ENCODE measurements around the gene AOPEP.

DNA sequence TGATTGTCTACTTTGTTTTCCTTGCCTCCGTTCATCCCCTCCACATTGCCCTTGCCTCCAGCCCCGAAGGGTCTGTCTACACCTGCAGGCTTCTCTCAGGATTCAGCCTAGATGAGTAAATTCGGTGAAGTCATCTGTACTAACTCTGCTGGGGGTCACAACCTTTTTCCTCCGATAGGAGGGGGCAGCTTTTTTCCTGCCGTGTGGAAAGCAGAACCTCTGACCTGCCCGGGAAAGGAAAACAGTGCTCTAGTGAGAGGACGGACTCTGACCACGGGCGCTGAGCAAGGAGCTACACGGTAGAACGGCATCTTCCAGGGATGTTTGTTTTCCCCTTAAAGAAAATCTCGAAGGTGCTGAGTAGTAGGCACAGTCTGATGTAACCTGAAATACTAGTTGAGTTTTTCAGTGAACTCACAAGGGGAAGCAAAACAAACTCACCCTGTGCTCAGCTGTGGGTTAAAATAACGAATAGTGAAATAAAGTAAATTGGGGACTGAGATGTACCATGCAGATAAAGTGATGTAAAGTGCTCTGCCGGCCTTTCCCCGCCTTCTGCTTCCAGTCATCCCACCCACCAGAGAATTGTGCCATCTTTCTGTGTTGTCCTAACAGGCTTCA lies 281.8 kb downstream of the AOPEP start:
- TF ChIP-seq HOXB13 (CRISPR knock-in tag; IDR thresholded peaks at IDR 0.05; ENCODE audit: low read depth): peak; percentile 66; the same call in 1 of the 2 replicates
- TF ChIP-seq HOXA7 (CRISPR knock-in tag; IDR thresholded peaks at IDR 0.05): no peak
